CD4-positive, alpha-beta T cell treated with Interleukin-6 for 4 hours (primary cell): Measurements from ENCODE around the gene C3orf70.

ENCODE experiments used
- DNase-seq: peaks from one replicate; pipeline ENCODE4 v3.0.0-alpha.2; 2020; ENCODE audit warnings: mixed read lengths

Gene C3orf70

DNA sequence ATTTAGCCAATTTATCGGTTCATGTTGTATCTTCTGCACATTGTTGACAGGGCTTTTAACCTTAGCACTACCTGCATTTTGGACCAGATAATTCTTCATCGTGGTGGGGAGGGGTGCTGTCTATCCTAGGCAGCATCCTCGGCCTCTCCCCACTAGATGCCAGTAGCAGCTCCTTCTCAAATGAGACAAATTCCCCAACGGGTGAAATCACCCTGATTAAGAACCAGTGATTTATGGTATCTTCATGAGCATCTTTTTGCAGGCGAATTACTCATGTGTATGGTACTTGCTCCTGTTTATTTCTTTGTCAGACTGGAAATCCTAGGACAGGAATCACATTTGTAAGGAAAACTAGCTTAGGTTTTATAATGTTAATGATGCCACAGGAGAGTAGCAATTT is 68.0 kb downstream of the C3orf70 start:
- DNase-seq, result no peak

- no peak for DNase-seq
Observed at GRCh38 chr3:185084402-185084801, 68.5 kb downstream of the C3orf70 start.

DNA sequence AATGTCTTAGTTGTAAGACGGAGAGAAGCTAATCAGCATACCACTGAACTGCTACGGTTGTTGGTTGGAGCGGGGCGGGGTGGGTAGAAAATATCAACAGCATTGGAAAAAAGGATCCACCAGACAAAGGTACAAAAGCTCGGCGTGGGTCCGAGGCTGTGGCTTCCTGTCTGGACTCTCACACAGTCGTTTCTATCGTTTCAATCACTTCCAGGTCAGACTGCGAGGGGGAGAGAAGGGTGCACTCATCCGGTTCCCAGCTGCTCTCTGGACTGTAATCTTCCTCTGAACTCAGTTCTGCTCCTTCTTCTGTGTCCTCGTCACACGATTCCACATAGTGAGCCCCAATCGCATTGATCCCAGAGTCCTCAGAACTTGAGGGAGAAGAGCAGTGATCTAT is 70.0 kb downstream of the C3orf70 start:
- DNase-seq, result no peak

- DNase-seq, result no peak
Observed at GRCh38 chr3:185082149-185082548, 70.7 kb downstream of the C3orf70 start.

DNA sequence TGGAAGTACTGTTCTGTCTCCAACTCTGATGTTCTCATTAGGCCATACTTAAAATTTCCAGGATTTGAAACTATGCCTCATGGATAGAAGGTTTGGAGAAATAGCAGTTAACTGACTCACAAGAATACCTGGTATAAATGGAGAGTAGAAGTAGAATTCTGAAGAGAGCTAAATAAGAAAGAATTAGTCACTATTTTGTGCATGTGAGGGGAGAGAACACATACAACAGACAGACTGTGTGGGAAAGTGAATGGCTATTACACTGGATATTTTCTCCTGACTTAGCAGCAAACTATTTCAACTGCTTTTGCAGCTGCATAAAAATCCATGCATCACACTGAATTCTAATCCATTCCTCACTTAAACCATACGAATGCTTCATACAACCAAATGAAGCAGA is 71.3 kb downstream of the C3orf70 start:
- no peak for DNase-seq

DNA sequence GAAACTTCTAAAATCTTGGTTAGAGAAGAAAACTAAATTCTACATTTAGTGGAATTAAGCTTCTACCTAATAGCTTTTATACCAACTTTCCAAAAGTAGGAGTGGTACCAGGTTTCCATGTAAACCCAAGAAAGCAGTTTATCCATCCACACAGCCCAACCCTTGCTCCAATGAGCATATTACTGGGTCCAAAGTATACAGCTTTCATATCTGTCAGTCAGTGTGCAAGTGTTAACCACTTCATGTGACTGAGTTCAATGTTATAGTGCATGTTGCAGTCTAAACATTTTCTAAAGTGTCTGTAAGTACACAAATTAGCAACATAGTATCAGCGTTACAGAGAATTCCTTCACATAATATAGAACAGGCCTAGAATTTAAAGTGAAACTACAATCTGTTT is 73.2 kb downstream of the C3orf70 start:
- no peak for DNase-seq

DNA sequence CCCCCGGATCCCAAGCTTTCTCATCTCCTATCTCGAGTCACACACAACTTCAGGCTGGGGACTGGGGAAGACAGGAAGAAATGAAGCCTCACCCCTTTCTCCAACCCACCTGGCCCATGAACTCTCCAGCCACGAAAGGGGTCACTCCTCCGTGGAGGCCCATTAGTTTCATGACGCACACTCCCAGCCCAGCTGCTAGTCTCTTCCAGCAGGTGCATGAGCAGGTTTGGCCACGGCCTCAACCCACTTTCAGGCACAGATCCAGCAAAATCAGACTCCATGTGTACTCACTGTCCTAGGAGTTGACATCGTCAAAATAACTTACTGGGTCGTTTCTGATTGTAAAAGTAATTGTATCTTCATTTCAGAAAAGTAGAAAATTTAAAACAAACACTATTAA is 76.6 kb downstream of the C3orf70 start:
- DNase-seq, result no peak

DNA sequence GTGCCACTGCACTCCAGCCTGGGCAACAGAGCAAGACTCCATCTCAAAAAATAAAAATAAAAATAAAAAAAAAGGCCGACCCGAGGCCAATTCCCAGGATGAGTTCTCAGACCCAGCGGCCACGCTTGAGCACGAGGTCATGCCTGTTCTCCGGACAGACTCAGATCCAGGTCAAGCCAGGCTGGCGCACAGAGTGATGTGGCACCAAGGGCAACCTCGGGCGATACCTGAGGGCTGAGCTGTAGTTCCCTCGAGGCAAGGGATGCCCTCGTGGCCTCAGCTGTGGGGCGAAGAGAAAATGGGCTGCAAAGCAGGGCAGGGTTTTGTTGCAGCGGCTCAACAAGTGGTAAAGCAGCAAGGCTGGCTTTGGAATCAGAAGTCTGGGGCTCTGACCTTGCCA is 77.3 kb downstream of the C3orf70 start:
- no peak for DNase-seq

DNA sequence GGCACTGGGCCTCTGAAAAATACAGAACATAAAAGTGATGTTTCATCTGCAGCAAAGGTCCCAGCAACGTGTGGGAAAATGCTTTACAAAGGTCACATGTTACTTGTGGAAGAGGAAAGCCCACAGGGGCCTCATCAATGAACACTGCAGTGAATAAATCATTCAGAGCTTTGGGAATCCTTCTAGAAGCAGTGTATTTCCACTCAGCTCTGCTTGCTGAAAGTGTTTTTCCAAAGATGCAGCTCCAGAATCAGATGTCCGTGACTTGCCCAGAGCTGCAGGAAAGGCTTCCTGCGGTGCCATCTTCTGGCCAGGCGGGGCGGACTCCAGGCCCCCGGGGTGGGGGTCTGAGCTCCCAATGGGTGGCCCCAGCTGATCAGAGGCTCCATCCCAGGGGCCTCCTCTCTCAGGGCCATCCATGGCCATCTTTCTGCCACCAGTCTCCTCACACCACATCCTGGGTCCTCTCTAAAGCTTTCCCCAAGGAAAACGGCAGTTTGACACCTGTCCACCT is 81.5 kb downstream of the C3orf70 start:
- no peak for DNase-seq

DNA sequence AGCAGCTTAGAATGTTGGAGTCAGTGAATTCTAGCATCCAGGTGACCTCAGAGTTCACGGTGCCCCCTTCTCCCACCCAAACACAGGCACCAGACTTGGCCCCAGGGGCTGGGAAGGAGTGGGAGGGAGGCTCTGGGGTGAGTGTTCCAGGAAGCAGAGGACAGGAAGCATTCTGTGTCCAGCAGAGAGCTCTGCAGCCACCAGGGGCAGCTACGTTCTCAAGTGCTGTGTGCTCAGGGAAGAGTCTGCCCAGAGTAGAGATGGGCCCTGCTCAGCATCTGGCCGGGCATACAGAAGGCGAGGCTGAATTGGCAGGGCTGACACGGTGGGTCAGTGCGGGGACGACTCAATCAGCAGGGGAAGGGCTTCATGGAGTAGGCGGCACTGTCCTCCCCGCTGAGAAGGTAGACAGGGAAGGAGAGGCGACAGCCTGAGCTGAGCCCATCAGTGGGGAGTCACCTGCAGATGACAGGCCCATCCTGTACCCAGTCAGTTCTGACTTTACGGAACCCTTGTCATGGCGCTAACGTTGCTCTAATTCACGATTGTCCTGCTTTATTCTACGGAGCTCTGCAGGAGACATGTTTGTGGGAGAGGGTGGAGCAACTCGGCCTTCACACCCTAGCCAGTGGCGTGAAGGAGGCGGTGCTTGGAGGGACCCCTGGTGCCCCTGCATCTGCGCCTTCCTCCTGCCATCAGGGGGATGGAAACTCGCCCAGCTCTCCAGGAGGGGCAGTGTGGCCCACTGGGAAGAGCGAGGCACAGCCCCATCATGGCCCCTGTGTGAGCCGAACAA is 82.2 kb downstream of the C3orf70 start:
- no peak for DNase-seq

DNA sequence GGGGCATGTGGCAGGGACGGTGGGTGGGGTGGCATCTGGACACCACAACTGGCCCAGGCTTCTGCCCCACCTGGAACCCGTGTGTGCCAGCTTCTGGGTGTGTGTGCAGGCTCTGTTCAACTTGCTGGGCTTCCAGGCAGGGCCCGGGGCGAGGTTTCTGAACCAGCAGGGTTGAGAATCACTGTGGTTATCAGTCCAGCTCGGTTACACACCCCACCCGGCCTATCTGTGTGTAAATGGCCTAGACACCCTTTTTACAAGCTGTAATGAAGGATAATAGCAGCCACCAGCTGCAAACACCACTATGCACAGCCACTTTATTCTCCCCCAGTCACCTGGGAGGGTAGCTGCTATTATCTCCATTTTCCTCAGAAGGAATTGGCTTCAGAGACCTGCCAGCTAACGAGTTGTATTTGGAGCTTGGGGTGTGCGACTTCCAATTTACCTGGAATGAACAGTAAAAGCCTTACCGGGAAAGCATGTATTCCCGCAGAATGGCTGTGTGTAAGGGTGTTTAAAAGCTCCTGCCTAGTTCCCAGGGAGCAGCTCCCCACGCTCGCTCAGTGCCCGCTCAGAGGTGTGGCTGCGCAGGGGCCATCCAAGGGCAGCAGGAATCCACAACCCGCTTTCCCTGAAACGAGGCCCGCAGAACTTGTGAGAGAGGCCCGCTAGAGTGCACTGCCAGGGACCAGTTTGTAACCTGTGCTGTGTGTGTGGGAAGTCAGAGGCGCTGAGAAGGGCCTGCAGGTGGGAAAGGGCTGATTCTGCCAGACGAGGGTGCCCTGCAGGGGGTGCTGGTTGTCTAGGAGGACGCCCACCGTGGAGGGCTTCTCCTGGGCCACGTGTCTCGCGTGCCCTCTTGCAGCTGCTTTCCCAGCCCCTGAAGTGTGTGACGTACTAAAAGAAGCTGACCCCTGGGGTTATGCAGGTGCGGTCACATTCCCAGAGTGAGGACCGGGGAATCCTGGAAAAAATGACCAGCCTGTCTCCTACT is 83.5 kb downstream of the C3orf70 start:
- DNase-seq, result no peak

DNA sequence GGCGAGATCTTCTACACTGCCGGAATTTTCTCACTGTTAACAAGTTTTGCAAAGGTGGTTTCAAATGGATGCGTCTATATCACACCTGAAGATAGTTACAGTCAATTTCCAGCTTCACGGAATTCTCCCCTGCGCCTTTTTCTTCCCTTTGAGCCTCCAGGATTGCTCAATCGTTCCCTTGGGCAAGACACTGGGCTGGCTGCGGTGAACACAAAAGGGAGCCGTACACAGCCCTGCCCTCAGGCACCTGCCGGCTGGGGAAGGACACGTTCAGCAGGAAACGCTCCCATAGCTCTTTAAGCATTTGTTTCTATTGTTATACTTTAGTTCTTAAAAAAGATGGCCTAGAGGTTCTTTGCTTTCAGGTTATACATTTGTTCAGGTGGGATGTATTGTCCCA is 85.7 kb downstream of the C3orf70 start:
- no peak for DNase-seq

DNA sequence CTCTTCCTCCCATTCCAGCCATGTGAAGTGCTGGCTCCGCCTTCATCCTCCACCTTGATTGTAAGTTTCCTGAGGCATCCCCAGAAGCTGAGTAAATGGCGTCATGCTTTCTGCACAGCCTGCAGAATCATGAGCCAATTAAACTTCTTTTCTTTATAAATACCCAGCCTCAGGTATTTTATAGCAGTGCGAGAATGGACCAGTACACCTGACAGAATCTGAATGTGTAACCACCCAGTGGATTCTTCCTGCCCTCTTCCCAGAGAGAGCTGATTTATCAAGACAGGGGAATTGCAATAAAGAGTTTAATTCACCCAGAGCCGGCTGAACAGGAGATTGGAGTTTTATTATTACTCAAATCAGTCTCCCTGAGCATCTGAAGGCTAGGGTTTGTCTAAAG is 86.6 kb downstream of the C3orf70 start:
- DNase-seq, result no peak

DNA sequence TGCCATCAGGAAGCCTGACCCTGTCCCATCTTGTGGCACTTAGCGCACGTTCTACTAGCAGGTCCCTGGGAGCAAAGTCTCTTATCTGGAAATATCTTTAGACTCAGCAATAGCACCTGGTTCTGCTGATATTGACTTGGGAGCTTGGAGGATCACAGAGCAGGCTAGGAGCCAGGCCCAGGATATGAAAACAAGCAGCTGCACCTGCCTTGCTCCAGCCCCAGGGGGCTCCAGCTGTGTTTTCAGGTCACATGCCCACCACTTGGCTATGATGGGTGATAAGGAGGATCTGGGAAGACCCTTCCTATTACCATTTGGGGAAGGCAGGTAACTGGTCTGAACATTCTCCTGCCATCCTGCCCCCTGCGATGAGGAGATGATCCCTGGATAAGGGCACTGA is 87.8 kb downstream of the C3orf70 start:
- no peak for DNase-seq

GRCh38 chr3:185063431-185063830 is 89.4 kb downstream of the C3orf70 start:
- DNase-seq, result no peak

DNA sequence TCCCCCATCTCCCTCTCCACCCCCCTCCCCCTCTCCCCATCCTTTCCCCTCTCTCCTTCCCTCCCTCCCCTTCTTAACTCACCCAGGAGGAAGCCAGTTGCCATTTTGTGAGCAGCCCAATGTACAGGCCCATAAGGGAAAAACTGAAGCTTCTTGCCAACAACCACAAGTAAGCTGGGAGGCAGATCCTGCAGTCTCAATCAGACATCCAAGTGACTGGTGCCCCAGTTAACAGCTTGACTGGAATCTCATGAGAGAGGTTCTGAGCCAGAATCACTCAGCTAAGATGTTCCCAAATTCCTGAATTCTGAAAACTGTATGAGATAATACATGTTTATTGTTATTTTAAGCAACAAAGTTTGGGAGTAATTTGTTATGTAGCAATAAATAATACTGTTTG is 90.7 kb downstream of the C3orf70 start:
- DNase-seq, result no peak

- DNase-seq, result no peak
Observed at GRCh38 chr3:185060655-185061054, 92.2 kb downstream of the C3orf70 start.

DNA sequence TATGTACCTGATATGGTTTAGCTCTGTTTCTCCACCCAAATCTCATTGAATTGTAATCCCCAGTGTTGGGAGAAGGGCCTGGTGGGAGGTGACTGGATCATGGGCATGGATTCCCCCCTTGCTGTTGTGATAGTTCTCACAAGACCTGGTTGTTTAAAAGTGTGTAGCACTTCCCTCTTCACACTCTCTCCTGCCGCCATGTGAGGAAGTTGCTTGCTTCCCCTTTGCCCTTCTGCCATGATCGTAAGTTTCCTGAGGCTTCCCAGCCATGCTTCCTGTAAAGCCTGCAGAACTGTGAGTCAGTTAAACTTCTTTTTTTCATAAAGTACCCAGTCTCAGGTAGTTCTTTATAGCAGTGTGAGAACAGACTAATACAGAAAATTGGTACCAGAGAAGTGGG is 93.1 kb downstream of the C3orf70 start:
- DNase-seq, result no peak

DNA sequence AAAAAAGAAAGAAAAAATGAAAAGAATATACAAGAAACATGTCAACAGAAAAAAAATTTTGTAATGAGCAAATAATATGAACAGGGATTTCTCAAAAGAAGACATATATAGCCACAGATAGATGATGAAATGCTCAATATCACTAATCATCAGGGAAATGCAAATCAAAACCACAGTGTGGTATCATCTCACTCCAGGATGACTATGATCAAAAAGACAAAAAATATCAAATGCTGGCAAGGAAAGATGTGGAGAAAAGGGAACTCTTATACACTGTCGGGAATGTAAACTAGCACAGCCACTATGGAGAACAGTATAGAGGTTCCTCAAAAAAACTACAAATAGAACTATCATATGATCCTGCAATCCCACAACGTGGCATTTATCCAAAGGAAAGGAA is 94.1 kb downstream of the C3orf70 start:
- DNase-seq, result no peak

- no peak for DNase-seq
Observed at GRCh38 chr3:185057829-185058228, 95.0 kb downstream of the C3orf70 start.

DNA sequence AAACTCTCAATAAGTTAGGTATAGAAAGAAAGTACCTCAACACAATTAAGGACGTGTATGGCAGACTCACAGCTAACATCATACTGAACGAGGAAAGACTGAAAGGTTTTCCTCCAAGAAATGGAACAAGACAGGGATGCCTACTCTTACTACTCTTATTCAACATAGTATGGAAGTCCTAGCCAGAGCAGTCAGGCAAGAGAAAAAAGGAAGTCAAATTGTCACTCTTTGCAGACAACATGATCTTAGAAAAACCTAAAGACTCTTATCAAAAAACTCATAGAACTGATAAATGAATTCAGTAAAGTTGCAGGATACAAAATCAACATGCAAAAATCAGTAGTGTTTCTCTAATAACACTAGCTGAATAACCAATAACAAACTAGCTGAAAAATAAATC is 96.0 kb downstream of the C3orf70 start:
- DNase-seq, result no peak

DNA sequence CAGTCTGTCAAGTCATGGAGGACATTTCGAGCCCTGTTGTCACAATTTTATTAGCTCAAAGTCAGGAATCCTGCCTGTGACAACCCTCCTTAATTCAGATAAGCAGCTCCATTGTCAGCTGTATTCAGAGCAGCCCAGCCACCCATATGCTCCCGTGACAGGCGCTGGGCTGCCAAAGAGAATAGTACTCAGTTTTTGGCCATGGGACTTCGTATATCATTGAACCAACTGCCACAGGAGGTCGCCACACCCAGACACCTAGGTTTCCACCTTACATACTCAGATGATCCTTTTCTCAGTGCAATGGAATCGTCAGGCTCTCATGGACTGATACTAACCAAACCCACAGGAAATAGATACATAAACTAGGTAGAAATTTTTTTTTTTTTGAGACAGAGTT is 100.2 kb downstream of the C3orf70 start:
- no peak for DNase-seq

- no peak for DNase-seq
Observed at GRCh38 chr3:185051801-185052200, 101.1 kb downstream of the C3orf70 start.

DNA sequence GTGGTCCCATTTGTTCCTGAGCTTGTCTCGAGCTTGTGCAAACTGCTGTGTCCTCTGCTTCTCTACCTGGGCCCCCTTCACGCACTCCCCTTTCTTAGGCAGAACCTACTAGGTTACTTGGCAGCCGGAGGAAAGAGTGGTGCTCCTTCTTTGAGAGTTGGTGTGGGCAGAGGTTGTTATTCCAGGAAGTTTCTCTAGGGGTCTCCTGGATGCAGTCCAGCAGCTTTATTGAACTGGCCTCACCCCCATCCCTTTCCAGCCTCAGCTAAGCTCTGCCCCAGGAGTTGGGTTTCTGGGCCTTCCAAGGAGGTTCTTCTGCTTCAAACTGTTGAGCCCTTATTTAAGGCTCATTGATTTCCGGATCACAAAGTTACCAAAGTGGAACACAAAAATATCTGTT is 103.2 kb downstream of the C3orf70 start:
- DNase-seq, result no peak
